Epithelial cell of prostate (primary cell): ENCODE results near the gene TFAP2E.

ENCODE experiments used
- DNase-seq: peaks from one replicate; pipeline ENCODE4 v3.0.0-alpha.2; 2011; ENCODE audit warnings: low read depth, low spot score
- H3K27ac ChIP-seq: fragments of 450-650 bp; 2 replicates; pipeline ENCODE4 v1.5.1; 2017; ENCODE audit warnings: mild to moderate bottlenecking

The TFAP2E gene

DNA sequence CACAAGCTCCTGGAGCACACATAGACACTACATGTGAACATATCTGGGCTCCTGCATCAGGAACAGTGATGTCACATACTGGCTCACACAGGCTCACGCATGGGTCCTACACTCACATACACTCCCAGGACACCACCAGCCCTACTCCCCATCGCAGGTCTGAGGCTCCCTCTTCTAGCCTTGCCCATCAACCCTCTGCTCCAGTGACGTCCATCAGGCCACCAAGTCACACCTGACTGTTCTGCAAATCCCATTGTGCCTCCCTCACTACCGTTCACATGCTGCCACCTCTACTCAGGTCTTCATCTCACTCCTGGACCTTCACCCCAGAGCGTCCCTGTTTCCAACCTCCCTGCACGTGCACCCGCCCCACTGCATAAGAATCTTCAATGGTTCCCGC is 18.1 kb downstream of the TFAP2E start:
- no peak for DNase-seq
- H3K27ac ChIP-seq: no peak overlapping the region

DNA sequence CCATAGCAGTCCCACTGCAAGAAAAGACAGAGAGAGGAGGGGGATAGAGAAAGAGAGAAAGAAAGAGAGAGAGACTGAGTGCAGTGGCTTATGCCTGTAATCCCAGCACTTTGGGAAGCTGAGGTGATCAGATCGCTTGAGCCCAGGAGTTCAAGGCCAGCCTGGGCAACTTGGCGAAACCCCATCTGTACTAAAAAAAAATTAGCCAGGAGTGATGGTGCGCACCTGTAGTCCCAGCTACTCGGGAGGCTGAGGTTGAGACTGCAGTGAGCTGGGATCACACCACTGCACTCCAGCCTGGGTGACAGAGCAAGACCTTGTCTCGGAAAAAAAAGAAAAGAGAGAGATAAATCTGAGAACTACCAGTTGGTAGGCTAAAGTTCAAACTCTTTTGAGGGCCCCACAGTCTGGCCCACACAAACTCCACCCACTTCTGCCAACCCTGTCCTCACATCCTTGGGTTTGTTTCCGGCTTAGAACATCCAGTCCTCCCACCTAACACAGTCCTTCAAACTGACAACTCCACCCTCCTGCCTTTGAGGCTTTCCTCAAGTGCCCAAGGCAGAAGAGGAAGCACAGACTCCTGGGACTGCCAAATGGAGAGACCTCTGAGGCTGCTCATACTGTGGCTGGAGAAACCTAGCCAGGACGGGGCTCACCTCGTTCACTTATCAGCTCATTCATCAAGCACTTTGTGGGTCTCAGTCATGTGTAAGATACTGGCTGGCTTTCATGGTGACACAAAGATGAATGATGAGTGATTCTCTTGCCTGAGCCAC is 20.1 kb downstream of the TFAP2E start:
- no peak for DNase-seq
- no peak overlapping the region for H3K27ac ChIP-seq

DNA sequence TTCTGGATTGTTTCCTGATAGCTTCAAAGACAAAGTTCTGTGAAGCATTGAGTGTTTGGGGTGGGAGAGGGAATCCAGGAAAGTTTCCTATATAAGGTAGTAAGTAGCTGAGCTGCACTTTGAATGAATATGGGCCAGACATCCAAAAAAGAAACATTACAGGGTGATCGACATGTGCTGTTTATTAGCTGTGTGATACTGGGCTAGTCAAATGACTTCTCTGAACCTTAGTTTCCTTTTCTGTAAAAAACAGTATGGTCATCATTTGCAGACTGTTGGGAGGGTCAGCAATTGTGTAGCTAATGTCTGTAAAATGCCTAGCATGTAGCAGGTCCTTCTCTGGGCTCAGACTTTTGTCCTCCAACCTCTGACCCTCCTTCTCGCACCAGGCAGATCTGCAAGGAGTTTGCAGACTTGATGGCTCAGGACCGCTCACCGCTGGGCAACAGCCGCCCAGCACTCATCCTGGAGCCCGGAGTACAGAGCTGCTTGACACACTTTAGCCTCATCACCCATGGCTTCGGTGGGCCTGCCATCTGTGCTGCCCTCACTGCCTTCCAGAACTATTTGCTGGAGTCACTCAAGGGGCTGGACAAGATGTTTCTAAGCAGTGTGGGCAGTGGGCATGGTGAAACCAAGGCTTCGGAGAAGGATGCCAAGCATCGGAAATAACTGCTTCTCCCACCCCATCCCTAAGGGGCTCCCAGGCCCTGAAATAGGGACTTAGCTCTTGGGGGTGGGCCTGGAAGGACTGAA is 21.1 kb downstream of the TFAP2E start:
- no peak for DNase-seq
- no peak overlapping the region for H3K27ac ChIP-seq

DNA sequence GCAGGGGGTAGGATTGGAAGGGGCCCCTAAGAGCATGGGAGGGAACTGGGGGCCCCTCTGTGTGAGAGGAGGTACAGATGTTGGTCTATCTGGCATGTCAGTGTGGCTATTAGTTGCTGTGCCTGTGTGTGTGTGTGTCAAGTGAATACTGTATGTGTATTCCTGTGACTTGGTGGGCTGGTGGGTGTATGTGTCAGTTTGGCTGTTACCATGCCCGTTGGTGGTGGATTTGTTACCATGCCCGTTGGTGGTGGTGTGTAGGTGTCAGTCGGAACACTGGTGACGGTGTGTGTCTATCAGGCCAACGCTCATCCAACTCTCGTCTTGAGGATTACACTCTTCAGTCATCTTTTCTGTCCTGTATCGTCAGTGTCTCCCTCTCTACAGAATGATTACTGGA is 22.6 kb downstream of the TFAP2E start:
- no peak overlapping the region for H3K27ac ChIP-seq
- no peak for DNase-seq

DNA sequence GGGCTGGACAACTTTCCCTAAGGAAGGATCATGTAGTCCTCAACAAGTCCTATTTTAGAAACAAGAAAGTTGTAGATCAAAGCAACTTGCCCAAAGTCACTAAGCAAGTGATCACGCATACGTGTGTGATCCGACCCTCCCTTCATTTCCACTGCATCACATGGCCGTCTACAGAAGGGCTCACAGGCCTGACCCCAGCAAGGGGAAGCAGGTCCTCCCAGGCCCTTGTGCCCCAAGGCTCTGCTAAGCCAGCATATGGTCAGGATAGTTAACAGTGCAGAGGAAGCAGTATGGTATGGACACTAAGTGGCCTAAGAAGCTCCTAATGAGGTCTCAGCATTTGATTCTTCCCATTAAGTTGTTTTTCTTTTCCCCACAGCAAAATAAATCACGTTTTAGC is 24.8 kb downstream of the TFAP2E start:
- no peak overlapping the region for H3K27ac ChIP-seq
- no peak for DNase-seq

DNA sequence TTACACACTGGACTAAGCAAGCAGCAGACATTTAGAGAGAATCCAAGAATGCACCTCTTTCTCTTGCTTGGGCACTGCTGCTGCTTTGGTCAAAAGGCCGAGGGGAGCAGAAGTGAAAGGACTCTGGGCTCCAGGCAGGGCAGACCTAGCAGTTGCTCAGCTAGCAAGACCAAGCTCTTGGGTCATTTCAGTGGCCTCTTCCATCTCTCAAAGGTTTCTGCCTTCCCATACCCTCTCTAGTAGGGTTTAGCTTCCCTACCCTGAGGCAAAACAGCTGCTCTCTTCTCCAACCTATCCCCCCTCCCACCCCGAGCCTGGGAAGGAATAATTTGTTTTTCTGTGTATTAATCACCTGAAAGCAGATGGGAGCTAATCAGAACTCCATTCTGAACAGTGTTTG is 25.8 kb downstream of the TFAP2E start:
- DNase-seq: no peak

DNA sequence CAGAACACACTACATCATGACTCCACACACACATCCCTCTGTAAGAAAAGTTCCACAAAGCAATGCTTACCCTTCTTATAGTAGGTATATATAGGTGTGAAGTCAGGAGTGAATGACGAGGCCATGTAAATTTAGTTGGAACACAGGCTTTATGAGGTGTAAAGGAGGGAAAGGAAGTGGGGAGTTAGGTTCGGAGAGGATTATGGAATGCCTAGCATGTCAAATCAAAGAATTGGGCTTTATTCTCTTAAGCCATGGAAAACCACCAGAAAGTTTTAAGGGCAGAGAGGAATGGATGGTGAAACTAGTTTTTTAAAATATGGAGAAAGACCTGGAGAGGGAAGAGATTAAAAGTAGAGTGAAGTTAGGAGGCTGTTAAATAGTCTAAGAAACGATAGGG is 26.3 kb downstream of the TFAP2E start:
- no peak for DNase-seq
- no peak overlapping the region for H3K27ac ChIP-seq

More for the DNA sequence above, 25.8 kb downstream of the TFAP2E start:
- H3K27ac ChIP-seq: no peak overlapping the region

DNA sequence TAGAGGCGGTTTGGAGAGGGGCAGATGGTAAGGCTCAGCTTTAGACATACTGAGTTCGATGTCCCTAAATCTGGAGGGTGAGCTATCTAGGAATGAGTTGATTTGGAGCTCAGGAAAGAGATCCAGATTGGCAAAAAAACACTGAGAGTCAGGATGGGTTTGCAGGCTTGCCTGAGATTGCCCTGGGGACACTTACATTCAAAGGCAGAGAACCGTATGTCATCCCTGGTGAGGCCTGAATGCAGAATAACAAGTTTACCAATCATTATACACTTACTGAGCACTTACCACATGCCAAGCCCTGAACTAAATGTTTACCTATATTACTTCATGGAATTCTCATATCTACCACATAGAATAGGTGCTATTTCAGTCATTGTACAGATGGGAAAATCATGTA is 27.5 kb downstream of the TFAP2E start:
- no peak for DNase-seq

DNA sequence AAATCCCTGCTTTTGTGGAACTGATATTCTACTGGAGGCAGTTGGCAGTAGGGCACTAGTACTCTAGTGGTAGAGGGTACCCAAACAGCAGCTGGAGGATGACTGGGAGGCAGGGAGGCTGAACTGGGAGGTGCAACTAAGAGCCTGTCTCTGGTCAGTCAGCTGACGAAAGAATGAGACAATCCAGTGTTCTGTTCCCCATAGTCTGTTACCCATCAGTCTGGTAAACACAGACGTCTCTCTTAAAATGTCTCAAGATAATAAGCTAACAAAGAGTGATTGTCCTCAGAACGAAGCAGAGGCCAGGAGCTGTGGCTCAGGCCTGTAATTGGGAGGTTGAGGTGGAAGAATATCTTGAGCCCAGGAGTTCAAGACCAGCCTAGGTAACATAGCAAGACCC is 30.4 kb downstream of the TFAP2E start:
- H3K27ac ChIP-seq: no peak overlapping the region
- no peak for DNase-seq

More for the DNA sequence above, 27.5 kb downstream of the TFAP2E start:
- H3K27ac ChIP-seq: no peak overlapping the region

DNA sequence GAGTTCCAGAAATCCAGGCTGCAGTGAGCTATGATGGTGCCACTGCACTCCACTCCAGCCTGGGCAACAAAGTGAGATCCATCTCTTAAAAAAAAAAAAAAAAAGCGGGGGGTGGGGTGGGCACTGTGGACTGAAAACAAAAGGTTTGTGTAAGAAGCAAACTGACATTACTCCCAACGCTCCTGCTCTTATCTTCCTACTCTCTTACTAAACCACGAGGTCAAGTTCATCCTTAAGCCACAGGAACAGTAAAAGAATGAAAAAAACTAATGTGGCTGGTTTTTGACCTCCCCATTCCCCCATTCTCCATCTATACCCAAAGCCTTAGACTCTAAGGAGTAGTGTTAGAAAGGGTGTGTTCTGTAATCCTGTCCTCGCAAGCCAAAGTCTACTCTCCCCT is 30.8 kb downstream of the TFAP2E start:
- no peak overlapping the region for H3K27ac ChIP-seq
- no peak for DNase-seq

DNA sequence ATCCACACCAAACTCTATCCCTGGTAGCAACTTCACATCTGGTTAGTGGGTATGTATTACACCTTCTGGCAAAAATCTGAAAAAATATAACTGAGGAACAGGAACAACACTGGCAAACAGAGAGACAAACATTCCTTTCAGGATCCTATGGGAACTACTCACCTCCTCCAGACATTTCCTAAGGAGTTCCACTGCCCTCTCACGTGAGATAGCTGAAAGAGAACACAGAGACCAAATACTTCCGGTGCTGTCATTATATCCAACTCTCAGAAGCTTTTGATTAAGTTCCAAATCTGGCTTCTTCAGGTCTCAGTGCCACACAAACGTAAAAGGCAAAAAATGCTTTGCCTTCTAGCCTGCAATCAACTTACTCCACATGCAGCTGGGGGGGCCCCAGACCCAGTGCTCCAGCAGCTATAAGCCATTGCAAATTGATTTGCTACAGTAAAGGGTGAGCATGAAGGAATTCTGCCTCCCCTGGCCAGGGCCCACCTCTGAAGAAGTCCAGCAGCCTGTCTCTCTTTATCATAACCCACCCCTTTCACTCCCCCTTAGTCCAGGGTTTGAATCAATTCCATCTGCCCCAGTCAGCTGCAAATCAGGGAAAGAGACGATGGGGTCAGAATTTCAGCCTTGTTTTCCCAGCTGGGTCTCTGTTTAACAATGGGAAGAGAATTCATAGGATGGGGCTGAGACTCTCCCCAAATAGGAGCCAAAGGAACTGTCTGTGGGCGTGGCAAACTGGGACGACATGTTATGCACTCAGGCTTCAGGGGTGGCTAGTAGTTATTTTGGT is 32.2 kb downstream of the TFAP2E start:
- DNase-seq: no peak
- no peak overlapping the region for H3K27ac ChIP-seq

DNA sequence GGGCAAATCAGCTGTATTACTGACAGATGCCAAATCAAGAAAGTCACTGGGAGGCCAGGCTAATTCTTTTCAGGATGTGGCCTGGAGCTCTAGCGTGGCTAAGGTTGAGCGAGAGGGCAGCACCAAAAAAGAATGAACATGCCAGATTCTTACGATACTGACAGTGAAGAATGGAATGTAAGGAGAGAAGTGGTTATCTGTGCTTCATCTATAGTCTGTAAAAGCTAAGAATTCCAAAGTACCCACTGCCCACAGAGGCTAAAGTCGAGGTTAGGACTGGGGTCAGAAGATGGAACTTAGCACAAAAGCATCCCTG is 32.7 kb downstream of the TFAP2E start:
- H3K27ac ChIP-seq: no peak overlapping the region
- no peak for DNase-seq

DNA sequence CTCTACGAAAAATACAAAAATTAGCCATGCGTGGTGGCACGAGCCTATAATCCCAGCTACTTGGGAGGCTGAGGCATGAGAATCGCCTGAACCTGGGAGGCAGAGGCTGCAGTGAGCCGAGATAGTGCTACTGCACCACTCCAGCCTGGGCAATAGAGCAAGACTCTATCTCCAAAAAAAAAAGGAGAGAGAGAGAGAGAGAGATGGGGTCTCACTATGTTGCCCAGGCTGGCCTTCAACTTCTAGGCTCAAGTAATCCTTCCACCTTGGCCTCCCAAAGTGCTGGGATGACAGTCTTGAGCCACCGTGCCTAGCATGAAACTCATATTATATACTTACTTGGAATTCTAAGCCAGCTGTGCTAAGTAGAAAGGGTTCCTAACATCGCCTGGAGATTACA is 38.5 kb downstream of the TFAP2E start:
- no peak overlapping the region for H3K27ac ChIP-seq
- no peak for DNase-seq

DNA sequence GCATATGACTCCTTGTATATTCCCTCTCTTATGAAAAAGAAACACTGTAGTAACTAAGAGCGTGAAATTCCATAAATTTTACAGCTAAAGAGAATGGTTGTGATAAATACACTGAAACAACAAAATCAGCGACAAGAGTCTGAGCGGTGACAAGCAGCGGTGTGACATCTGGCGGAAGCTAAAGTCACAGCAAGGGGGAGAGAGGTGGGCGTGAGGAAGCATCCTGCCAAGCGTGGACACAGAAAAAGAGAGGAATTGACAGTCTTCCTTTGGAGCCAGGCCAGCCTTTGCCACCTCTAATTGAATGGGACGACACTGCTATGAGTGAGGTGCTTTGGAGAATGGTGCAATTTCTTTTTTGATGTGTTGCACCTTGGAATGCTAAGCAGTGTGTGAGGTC is 42.3 kb downstream of the TFAP2E start:
- no peak overlapping the region for H3K27ac ChIP-seq

DNA sequence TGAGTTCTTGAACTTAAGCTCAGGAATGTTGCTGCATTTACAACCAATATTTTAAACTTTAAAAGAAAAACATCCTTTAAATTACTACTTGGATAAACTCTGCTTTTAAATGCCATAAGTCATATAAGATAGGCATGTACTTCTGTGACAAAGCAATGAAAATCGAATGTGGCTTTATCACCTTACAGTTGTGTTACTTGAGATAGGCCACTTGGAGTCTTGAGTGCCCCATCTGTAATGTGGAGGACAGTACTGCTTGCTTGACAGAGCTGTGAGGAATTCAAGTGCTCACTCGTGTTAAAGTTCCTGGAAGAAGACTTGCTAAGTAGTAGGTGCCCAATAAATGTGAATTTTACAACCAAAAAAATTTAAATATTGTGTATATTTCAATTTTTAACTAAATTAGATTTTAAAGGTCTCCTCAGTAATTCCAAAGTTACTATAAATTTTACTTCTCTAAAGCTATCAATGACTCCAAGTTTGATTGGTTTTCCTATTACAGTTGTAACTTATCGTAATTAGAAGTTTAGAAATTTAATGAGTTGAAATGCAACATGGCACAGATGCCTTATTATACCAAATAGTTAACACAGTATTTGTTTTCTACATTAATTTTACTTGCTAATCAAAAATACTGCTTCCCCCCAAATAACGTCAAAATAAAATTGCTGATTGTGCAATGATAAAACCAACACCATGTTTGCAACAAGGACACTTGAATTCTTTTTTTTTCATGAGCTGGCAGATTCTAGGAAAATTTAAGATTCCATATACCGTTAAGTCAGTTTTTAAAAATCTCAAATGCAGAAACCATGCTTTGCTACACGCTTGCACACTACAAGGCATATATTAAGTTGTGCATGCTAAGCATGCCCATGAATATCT is 46.4 kb downstream of the TFAP2E start:
- no peak for DNase-seq
- H3K27ac ChIP-seq: no peak overlapping the region

More for the DNA sequence above, 42.3 kb downstream of the TFAP2E start:
- DNase-seq: no peak

DNA sequence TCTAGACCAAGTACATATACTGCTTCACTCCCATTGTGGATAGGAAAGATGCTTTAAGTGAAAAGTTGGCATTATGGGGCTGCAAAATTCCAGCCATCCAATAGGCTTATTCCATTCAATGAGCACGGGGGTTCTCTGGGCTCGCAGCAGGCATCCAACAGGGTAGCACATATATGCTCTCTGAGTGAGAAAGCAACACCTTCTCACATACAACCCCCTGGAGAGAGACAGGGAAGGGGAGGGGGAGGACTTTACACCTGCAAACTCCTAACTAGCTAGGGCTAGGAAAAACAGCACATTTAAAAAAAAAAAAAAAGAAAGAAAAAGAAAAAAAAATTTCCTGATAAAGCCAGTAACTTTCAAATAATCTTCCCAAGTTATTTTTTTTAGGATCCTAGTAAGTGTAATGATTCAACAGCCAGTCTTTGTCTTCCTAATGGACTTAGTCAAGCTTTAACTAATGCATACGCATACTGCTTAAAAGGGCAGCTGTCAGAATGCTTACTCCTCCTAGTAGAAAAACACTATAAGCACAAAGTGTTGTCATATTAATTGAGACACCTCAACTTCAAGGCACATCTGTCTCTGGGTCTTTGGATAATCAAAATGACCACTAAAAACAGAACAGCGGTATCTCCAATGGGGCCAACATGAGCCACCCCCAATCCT is 49.5 kb downstream of the TFAP2E start:
- H3K27ac ChIP-seq: no peak overlapping the region
- no peak for DNase-seq

DNA sequence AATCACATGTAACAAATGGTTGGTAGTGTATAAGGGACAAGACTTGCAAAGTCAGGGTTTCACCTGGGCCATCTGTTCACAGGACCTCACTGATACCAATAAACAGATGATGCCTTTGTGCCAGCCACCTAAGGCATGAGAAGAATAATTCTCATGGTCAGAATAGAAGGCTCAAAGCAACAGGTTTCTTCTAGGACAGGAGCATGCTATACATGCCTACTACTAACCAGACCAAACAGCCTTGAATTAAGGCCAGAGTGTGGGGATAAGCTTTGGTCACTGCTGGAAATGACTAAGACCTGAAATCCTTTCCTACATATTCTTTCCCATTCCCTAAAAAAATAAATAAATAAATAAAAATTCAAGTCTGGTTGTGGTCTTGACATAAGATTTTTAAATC is 50.7 kb downstream of the TFAP2E start:
- H3K27ac ChIP-seq: no peak overlapping the region
- DNase-seq: no peak

DNA sequence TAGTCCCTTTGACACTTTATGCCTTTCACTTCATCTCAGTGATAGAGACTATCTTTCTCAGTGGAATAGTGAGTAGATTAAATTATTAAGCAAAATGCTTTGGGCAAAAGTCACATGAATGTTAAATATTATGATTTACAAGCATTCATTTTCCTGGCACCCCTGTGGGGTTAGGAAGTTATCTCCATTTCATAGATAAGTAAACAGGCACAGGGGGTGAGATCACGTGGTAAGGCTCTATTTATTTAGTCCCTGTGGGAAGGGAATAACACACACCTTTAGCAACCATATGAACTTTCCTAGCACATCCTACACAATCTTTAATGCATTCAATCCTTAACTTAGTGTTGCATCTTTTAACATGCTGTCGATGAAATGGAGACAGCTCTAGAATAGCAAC is 55.9 kb downstream of the TFAP2E start:
- no peak for DNase-seq
- no peak overlapping the region for H3K27ac ChIP-seq

DNA sequence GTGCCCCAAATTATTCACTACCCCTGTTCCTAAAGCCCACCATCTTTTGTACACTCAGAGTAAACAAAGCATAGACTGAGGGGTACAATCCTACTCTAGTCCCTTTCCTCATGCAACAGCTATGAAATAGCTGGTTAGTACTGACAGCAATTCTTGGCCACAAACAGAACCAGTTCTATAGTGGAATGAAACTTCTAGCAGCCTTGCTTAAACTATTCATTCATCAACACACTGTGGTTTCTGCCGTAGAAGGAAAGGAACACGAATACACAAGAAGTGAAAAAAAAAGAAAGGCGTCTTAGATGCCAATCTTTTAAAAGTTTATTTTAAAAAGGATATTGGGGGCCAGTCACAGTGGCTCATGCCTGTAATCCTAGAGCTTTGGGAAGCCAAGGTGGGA is 58.3 kb downstream of the TFAP2E start:
- no peak overlapping the region for H3K27ac ChIP-seq
- no peak for DNase-seq

DNA sequence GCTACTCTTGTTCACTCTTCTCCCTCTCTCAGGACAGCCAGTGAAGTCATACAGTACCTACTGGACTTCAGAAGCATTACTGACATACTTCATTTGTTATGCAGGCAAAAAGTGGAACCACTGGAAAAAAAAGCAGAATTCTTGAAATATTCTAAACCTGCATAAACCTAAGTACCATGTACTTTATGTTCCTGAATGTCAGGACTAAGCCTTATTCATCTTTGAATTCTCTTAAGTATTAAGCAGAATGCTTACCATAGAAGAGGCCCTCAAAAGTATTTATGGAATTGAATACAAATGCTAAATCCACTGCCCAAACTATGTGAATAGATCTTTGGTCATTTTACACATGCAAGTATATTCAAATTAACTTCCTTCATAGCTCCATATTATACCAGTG is 60.4 kb downstream of the TFAP2E start:
- no peak overlapping the region for H3K27ac ChIP-seq
- DNase-seq: no peak
